Mucosa of descending colon (tissue), 3 donors: ENCODE measurements around the gene PEMT. TPM values are rescaled to one million over a fixed set of nuclear protein-coding genes. Genes with fewer than 3 reads are reported as not detected.

ENCODE experiments used
- ATAC-seq: fragments of 200-7000 bp; cut with Tn5 transposase; one replicate; pipeline ENCODE4 v1.9.1; 2020; ENCODE audit warnings: mild to moderate bottlenecking, moderate library complexity
- DNase-seq, 3 donors: peaks; one replicate each; pipeline ENCODE4 v3.0.0-alpha.2; 2020
- H3K36me3 ChIP-seq: fragments of 200-600 bp; one replicate; pipeline ENCODE4 v1.8.0; 2021; ENCODE audit warnings: low read depth, mild to moderate bottlenecking
- H3K4me1 ChIP-seq: fragments of 200-600 bp; one replicate; pipeline ENCODE4 v1.8.0; 2021; ENCODE audit warnings: low read depth, mild to moderate bottlenecking
- H3K4me3 ChIP-seq: fragments of 200-600 bp; one replicate; pipeline ENCODE4 v1.8.0; 2021; ENCODE audit warnings: mild to moderate bottlenecking
- H3K9me3 ChIP-seq: fragments of 200-600 bp; one replicate; pipeline ENCODE4 v1.8.0; 2021; ENCODE audit warnings: mild to moderate bottlenecking
- CTCF ChIP-seq: fragments of 200-600 bp; IDR thresholded peaks from one replicate; pipeline ENCODE4 v1.8.0; 2022; ENCODE audit warnings: antibody characterized with exemption, mild to moderate bottlenecking
- intact Hi-C, 2 donors: fragments of 100-400 bp; cut with DNase I in 1 of 2; cut with micrococcal nuclease in 1 of 2; formaldehyde crosslinking; loops; one replicate each; pipeline versions ENCODE4 v1.11.0 to v1.11.1; 2022; cut with DNase I, micrococcal nuclease
- total RNA-seq, 3 donors: library from RNA; stranded (reverse); fragmentation: NEBNext Ultra II Directional in 2 of 3; extraction: Animal tissue kit (Norgen Biotek cat#: 25700) in 2 of 3; gene quantifications; one replicate each; pipeline versions ENCODE4 v1.2.1 to v1.2.4, GENCODE V29; 2021 to 2023
- donor health status: DM: no; HTN: no; CAD: no; lungs with moderate emphysema.
- donor health status: DM: no; HTN: no; CAD: no.
- donor health status: DM: no; HTN: yes; CAD: no.

The PEMT gene
- total RNA-seq, 3 donors from 2014 or later = 15.4 to 18.3 (median 16.1) TPM

DNA sequence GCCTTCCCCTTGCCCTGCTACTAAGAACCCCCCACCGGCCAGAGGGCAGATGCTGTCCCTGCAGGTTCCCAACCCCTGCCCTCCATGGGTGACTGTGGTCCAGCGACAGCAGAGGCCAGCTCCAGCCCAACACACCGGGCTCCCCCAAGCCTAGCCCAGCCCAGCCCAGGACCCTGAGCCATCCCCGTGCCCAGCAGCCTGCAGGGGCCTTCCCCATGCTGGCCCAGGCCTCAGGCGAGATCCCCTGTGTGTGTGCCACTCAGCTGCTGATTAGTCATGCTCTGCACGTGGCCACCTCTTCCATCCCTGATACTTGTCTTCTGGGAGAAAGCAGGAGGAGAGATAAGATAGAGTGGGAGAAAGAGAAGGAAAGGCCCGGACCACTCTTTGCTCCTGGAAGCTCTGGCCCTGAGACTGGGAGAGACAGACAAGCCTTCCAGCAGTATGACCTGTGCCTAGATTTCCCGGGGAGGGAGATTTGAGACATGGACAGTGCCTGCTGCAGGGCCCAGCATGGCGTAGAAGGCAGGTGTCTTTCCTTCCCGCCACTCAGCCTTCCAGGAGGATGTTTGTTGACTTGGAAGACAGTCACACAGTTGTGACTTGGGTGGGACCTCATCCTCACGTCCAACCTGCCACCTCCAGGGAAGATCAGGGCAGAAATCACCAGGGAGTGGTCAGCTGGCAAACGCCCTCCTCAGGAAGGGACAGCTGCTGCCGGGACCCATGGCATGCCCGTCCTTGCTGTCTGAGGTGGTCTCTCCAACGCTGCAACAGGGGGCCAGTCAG, 54.0 kb downstream of the PEMT start:
- Histone ChIP-seq H3K4me3 (no peak overlapping the region), H3K36me3 (peaks cover 4% of the 10 kb centered on the region), H3K4me1 (peaks cover 29% of the 10 kb centered on the region), H3K9me3 (no peaks in the 10 kb centered on the region)
- DNase-seq (peak in 2 of 3 donors; percentile 41 to 45), ATAC-seq (peak; percentile 22)
- intact Hi-C loops = no loop called here
- no peak for TF ChIP-seq CTCF

DNA sequence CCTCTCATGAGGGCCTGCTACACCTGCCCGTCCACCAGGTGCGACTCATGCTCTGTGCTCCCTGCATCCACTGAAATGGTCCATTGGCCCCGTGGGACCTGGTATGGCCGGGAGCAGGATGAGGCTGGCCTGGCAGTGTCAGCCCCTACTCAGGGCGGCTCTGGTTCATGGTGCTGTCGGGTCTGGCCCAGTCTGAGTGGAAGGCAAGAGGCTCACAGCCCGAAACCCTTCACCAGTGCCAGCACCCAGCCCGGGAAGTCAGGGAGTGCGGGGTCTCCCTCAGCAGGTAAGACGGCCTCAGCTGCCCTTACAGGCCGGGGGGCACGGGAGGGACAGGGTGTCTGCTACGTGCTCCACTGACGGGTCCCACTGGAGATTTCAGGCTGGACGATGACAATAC, 54.8 kb downstream of the PEMT start:
- DNase-seq = no peak

DNA sequence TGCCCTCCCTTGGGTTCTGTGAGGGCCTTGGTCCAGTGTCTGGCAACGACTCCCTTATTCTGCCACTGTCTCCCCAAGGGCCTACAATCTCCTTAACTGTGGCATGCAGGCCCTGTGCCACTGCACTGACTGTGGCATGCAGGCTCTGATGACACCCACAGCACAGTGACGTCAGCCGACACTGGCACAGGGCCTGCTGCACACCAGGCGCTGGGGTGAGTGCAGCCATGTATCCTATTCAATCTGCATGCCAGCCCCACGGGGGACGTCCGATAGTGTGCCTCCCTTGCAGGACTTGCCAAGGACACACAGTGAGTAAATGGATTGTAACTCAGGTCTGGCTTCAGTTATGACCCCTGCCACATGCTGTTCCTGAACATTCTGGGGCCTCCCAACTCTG, 55.6 kb downstream of the PEMT start:
- peaks cover 4% of the 10 kb centered on the region for H3K36me3 ChIP-seq
- peaks cover 29% of the 10 kb centered on the region for H3K4me1 ChIP-seq
- DNase-seq = peak in 2 of 3 donors; percentile 17 to 46
- H3K4me3 ChIP-seq = no peak overlapping the region
- no peaks in the 10 kb centered on the region for H3K9me3 ChIP-seq
- intact Hi-C loops = no loop called here
- ATAC-seq = no peak
- TF ChIP-seq CTCF = no peak

More for the DNA sequence above, 54.8 kb downstream of the PEMT start:
- Histone ChIP-seq H3K9me3 (no peaks in the 10 kb centered on the region), H3K4me3 (no peak overlapping the region), H3K4me1 (peaks cover 29% of the 10 kb centered on the region), H3K36me3 (peaks cover 4% of the 10 kb centered on the region)
- intact Hi-C loops = no loop called here
- no peak for TF ChIP-seq CTCF
- ATAC-seq = no peak

DNA sequence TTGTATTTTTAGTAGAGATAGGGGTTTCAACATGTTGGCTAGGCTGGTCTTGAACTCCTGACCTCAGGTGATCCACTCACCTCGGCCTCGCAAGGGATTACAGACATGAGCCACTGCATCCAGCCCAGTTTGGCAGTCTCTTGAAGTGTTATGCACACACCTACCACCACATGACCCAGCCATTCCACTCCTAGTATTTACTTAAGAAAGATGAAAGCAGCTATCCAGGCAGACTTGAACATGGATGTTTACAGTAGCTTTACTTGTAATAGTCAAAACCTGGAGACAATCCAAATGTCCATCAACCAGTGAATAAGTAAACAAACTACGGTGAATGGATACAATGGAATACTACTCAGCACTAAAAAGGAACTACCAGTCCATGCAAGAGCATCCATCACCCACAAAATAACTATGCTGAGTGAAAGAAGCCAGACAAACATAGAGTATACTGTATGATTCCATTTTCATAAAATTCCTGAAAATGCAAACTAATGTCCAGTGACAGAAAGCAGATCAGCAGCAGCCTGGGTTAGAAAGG, 57.5 kb downstream of the PEMT start:
- no peak for TF ChIP-seq CTCF
- peaks cover 4% of the 10 kb centered on the region for H3K36me3 ChIP-seq
- no peaks in the 10 kb centered on the region for H3K9me3 ChIP-seq
- no peak overlapping the region for H3K4me3 ChIP-seq
- intact Hi-C loops = no loop called here
- DNase-seq (peak in 2 of 3 donors; percentile 52 to 79), ATAC-seq (peak; percentile 78)
- peaks cover 21% of the 10 kb centered on the region for H3K4me1 ChIP-seq

GRCh38 chr17:17532991-17533390, 58.5 kb downstream of the PEMT start:
- no peak for TF ChIP-seq CTCF
- H3K4me3 ChIP-seq = no peak overlapping the region
- intact Hi-C loops = no loop called here
- H3K9me3 ChIP-seq = no peaks in the 10 kb centered on the region
- peaks cover 11% of the 10 kb centered on the region for H3K4me1 ChIP-seq
- H3K36me3 ChIP-seq = no peaks in the 10 kb centered on the region
- no peak for ATAC-seq
- DNase-seq = no peak
